ENCODE data around the gene LRRC72. TPM values are rescaled to one million over a fixed set of nuclear protein-coding genes. Genes with fewer than 3 reads are reported as not detected.
"Not testable (repeated sequence)": the region's sequence is repeated elsewhere in the genome, so short reads cannot be mapped to it uniquely, and the experiment has no call there.

The LRRC72 gene
- total RNA-seq, 1 donor from 2014 or later: not detected

- no peak overlapping the region for H3K4me3 ChIP-seq
- H3K9me3 ChIP-seq: no peaks in the 10 kb centered on the region
- no peak overlapping the region for H3K27ac ChIP-seq
- H3K36me3 ChIP-seq: no peaks in the 10 kb centered on the region
- DNase-seq (no peak), ATAC-seq (no peak)
- intact Hi-C loops (cut with DNase I): no loop called here
- no peaks in the 10 kb centered on the region for H3K27me3 ChIP-seq (ENCODE audit: low read depth)
- TF ChIP-seq CTCF (IDR thresholded peaks at IDR 0.05): no peak
- no peaks in the 10 kb centered on the region for H3K4me1 ChIP-seq
These were observed 24.3 kb upstream of the LRRC72 start for GRCh38 chr7:16502303-16502702.

GRCh38 chr7:16504019-16504418 is 22.6 kb upstream of the LRRC72 start:
- H3K27ac ChIP-seq: no peak overlapping the region
- H3K36me3 ChIP-seq: no peaks in the 10 kb centered on the region
- no peak for ATAC-seq

GRCh38 chr7:16506422-16506821 is 20.2 kb upstream of the LRRC72 start:
- intact Hi-C loops (cut with DNase I); H3K36me3 ChIP-seq; H3K27ac ChIP-seq; H3K4me1 ChIP-seq; DNase-seq; H3K9me3 ChIP-seq; H3K27me3 ChIP-seq (ENCODE audit: low read depth); H3K4me3 ChIP-seq; ATAC-seq: not testable (repeated sequence)

More at GRCh38 chr7:16504019-16504418, 22.6 kb upstream of the LRRC72 start:
- no peak for DNase-seq
- Histone ChIP-seq H3K4me3 (no peak overlapping the region), H3K4me1 (no peaks in the 10 kb centered on the region), H3K27me3 (ENCODE audit: low read depth) (no peaks in the 10 kb centered on the region), H3K9me3 (no peaks in the 10 kb centered on the region)
- intact Hi-C loops (cut with DNase I): no loop called here
- TF ChIP-seq CTCF (IDR thresholded peaks at IDR 0.05): no peak

GRCh38 chr7:16509829-16510228 is 16.8 kb upstream of the LRRC72 start:
- ATAC-seq (no peak), DNase-seq (no peak)
- Histone ChIP-seq H3K4me3 (no peak overlapping the region), H3K27ac (no peak overlapping the region), H3K36me3 (no peaks in the 10 kb centered on the region), H3K4me1 (no peaks in the 10 kb centered on the region), H3K27me3 (ENCODE audit: low read depth) (no peaks in the 10 kb centered on the region), H3K9me3 (no peaks in the 10 kb centered on the region)
- intact Hi-C loops (cut with DNase I): no loop called here
- TF ChIP-seq CTCF (IDR thresholded peaks at IDR 0.05): no peak

DNA sequence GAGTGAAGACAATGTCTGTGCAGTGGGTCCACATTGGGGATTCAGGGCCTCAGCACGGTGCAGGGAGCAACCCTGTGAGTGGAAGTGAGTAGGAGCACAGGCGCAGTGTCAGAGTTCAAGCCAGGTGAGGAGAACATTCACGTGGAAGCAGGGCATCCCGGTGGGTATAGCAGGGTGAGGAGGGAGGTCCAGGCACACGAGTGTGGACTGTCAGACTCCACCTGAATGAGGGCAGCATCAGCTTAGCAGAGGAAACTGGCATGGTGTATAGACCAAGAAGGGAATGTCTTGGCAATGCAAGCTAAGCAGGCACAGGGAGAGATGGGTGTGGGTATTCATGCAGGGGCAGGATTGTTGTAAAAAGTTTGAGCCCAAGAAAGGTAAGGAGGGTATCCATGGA is 15.3 kb upstream of the LRRC72 start:
- no peak for DNase-seq
- intact Hi-C loops (cut with DNase I): no loop called here
- ATAC-seq: no peak
- Histone ChIP-seq H3K27ac (no peak overlapping the region), H3K4me3 (no peak overlapping the region), H3K9me3 (no peaks in the 10 kb centered on the region), H3K4me1 (no peaks in the 10 kb centered on the region), H3K27me3 (ENCODE audit: low read depth) (no peaks in the 10 kb centered on the region), H3K36me3 (no peaks in the 10 kb centered on the region)
- no peak for TF ChIP-seq CTCF (IDR thresholded peaks at IDR 0.05)

DNA sequence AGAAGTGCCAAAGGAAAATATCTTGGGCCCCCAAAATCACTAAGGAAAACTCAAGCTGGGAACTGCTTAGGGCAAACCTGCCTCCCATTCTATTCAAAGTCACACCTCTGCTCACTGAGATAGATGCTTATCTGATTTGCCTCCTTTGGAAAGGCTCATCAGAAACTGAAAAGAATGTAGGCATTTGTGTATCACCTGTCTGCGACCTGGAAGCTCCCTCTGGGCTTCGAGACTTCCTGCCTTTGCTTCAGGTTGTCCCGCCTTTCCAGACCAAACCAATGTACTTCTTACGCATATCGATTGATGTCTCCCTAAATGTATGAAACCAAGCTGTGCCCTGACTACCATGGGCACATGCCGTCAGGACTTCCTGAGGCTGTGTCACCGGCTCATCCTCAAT is 14.5 kb upstream of the LRRC72 start:
- DNase-seq (no peak), ATAC-seq (no peak)
- no peaks in the 10 kb centered on the region for H3K9me3 ChIP-seq
- H3K27me3 ChIP-seq (ENCODE audit: low read depth): no peaks in the 10 kb centered on the region
- H3K4me1 ChIP-seq: no peaks in the 10 kb centered on the region
- no peaks in the 10 kb centered on the region for H3K36me3 ChIP-seq
- intact Hi-C loops (cut with DNase I): no loop called here
- no peak overlapping the region for H3K4me3 ChIP-seq
- H3K27ac ChIP-seq: no peak overlapping the region
- TF ChIP-seq CTCF (IDR thresholded peaks at IDR 0.05): no peak
